OCI-LY1 (cell line): ENCODE results near the gene ZDHHC9.

Experiments used
- H2AFZ ChIP-seq: fragments of 200-600 bp; sonication (generic), shearing (Covaris generic); 2 replicates; pipeline ENCODE4 v1.6.0; 2014; ENCODE audit warnings: antibody characterized with exemption, mild to moderate bottlenecking, low read length
- H3F3A ChIP-seq: fragments of 200-600 bp; sonication (generic), shearing (Covaris generic); 2 replicates; pipeline ENCODE4 v1.6.0; 2014; ENCODE audit warnings: mild to moderate bottlenecking, antibody characterized with exemption, low read length, moderate library complexity; ENCODE audit not compliant: insufficient read depth
- H3K27ac ChIP-seq: fragments of 200-600 bp; sonication (generic); 2 replicates; pipeline ENCODE4 v1.5.1; 2014; ENCODE audit warnings: low read length, mixed run types, mild to moderate bottlenecking, low read depth; ENCODE audit not compliant: poor library complexity, severe bottlenecking
- H3K27me3 ChIP-seq: fragments of 200-600 bp; sonication (generic); 2 replicates; pipeline ENCODE4 v1.6.0; 2014; ENCODE audit warnings: antibody characterized with exemption, mild to moderate bottlenecking, low read length, moderate library complexity; ENCODE audit not compliant: insufficient read depth
- H3K36me3 ChIP-seq: fragments of 200-600 bp; sonication (generic); 2 replicates; pipeline ENCODE4 v1.6.1; 2014; ENCODE audit warnings: mild to moderate bottlenecking, antibody characterized with exemption, low read length, moderate library complexity, mixed read lengths; ENCODE audit not compliant: insufficient read depth
- H3K4me1 ChIP-seq: fragments of 200-600 bp; sonication (generic); 2 replicates; pipeline ENCODE4 v1.5.1; 2014; ENCODE audit warnings: mild to moderate bottlenecking, low read length, moderate library complexity; ENCODE audit not compliant: insufficient read depth, severe bottlenecking
- H3K4me2 ChIP-seq: fragments of 200-600 bp; sonication (generic), shearing (Covaris generic); 2 replicates; pipeline ENCODE4 v1.6.1; 2014; ENCODE audit warnings: low read length
- H3K4me3 ChIP-seq: fragments of 200-600 bp; sonication (generic); 2 replicates; pipeline ENCODE4 v1.5.1; 2014; ENCODE audit warnings: low read length, low read depth, mild to moderate bottlenecking, mixed read lengths; ENCODE audit not compliant: poor library complexity, severe bottlenecking
- H3K79me2 ChIP-seq: fragments of 200-600 bp; shearing (Covaris generic); 2 replicates; pipeline ENCODE4 v1.6.1; 2016; ENCODE audit warnings: mixed run types, low read length, mixed read lengths; ENCODE audit not compliant: insufficient read depth
- H3K9ac ChIP-seq: fragments of 200-600 bp; sonication (generic), shearing (Covaris generic); 2 replicates; pipeline ENCODE4 v1.6.1; 2014; ENCODE audit warnings: mild to moderate bottlenecking, low read length, mixed read lengths
- H3K9me2 ChIP-seq: fragments of 200-600 bp; sonication (generic), shearing (Covaris generic); 2 replicates; pipeline ENCODE4 v1.6.1; 2014; ENCODE audit warnings: low read depth, mild to moderate bottlenecking, low read length, mixed read lengths
- H3K9me3 ChIP-seq: fragments of 200-600 bp; shearing (Covaris generic); 2 replicates; pipeline ENCODE4 v1.6.1; 2014; ENCODE audit warnings: low read length, mixed read lengths
- H4K20me1 ChIP-seq: fragments of 200-600 bp; sonication (generic), shearing (Covaris generic); 2 replicates; pipeline ENCODE4 v1.6.0; 2016; ENCODE audit warnings: mild to moderate bottlenecking, low read length; ENCODE audit not compliant: insufficient read depth
- CTCF ChIP-seq: fragments of 200-600 bp; sonication (generic), shearing (Covaris generic); IDR thresholded peaks from 2 replicates; pipeline ENCODE4 v1.5.1; 2017; ENCODE audit warnings: mild to moderate bottlenecking, antibody characterized with exemption, low read length, moderate library complexity, mixed read lengths
- EZH2 ChIP-seq: fragments of 200-600 bp; sonication (generic), shearing (Covaris generic); IDR thresholded peaks from 2 replicates; pipeline ENCODE4 v1.8.0; 2017; ENCODE audit warnings: borderline replicate concordance, mixed run types, mild to moderate bottlenecking, antibody characterized with exemption, low read length, moderate library complexity, mixed read lengths

Gene ZDHHC9

GRCh38 chrX:129761596-129761995 is 82.1 kb downstream of the ZDHHC9 start:
- H4K20me1 ChIP-seq, result no peaks in the 10 kb centered on the region
- no peaks in the 10 kb centered on the region for H3K9me3 ChIP-seq
- H3K79me2 ChIP-seq, result no peaks in the 10 kb centered on the region
- H3K9ac ChIP-seq, result no peak overlapping the region
- H3K36me3 ChIP-seq, result no peaks in the 10 kb centered on the region
- peaks cover 31% of the 10 kb centered on the region for H3K4me1 ChIP-seq
- no peak overlapping the region for H3K4me3 ChIP-seq
- H3K9me2 ChIP-seq, result no peaks in the 10 kb centered on the region
- no peak overlapping the region for H3K27ac ChIP-seq
- no peak overlapping the region for H2AFZ ChIP-seq
- no peaks in the 10 kb centered on the region for H3K27me3 ChIP-seq
- TF ChIP-seq EZH2, result no peak
- no peak for TF ChIP-seq CTCF
- no peak overlapping the region for H3K4me2 ChIP-seq
- no peaks in the 10 kb centered on the region for H3F3A ChIP-seq

GRCh38 chrX:129760981-129761380 is 82.7 kb downstream of the ZDHHC9 start:
- no peak overlapping the region for H3K4me2 ChIP-seq
- peaks cover 37% of the 10 kb centered on the region for H3K4me1 ChIP-seq

DNA sequence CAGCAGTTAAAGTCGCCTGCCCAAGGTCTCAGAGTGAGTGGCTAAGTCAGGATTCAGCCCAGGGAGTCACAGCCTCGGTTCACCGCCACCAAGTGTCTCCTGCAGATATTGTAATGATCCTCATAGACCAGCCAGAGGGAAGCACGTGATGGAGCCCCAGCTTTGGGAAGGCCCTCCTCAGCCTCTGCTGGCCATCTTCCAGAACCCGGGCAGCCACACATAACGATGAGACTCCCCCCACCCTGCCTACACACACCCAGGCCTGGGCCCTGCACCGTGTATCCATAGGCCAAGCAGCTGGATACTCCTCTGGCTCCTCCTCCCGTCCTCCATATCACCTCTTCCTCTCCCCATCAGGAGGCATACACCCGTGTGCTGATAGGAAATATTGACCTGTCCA is 83.5 kb downstream of the ZDHHC9 start:
- Histone ChIP-seq H3K27ac (peak overlapping the region; percentile 60), H4K20me1 (no peaks in the 10 kb centered on the region), H3K4me1 (peaks cover 42% of the 10 kb centered on the region), H3K27me3 (no peaks in the 10 kb centered on the region), H3K36me3 (no peaks in the 10 kb centered on the region), H3K9me3 (no peaks in the 10 kb centered on the region), H3K9me2 (no peaks in the 10 kb centered on the region), H3K4me2 (peak overlapping the region; percentile 4; the same call in 1 of the 2 replicates), H3K4me3 (no peak overlapping the region), H2AFZ (no peak overlapping the region), H3K79me2 (no peaks in the 10 kb centered on the region), H3K9ac (no peak overlapping the region; the same call in 1 of the 2 replicates), H3F3A (no peaks in the 10 kb centered on the region)
- no peak for TF ChIP-seq CTCF
- TF ChIP-seq EZH2, result no peak

More at GRCh38 chrX:129760981-129761380, 82.7 kb downstream of the ZDHHC9 start:
- H3K9ac ChIP-seq, result no peak overlapping the region
- TF ChIP-seq EZH2 (no peak), CTCF (no peak)
- no peaks in the 10 kb centered on the region for H3K27me3 ChIP-seq
- H4K20me1 ChIP-seq, result no peaks in the 10 kb centered on the region
- no peak overlapping the region for H3K4me3 ChIP-seq
- H3K79me2 ChIP-seq, result no peaks in the 10 kb centered on the region
- H3K27ac ChIP-seq, result peak overlapping the region; percentile 60
- H2AFZ ChIP-seq, result no peak overlapping the region
- no peaks in the 10 kb centered on the region for H3K36me3 ChIP-seq
- no peaks in the 10 kb centered on the region for H3F3A ChIP-seq
- no peaks in the 10 kb centered on the region for H3K9me3 ChIP-seq
- H3K9me2 ChIP-seq, result no peaks in the 10 kb centered on the region
